K562 (cell line): ENCODE results near the gene BHMT2. TPM values are rescaled to one million over a fixed set of nuclear protein-coding genes. Genes with fewer than 3 reads are reported as not detected.
A peak's percentile ranks its signal among the peaks of the same experiment; 100 is the strongest.

Source experiments
- ATAC-seq: fragments of 200-7000 bp; cut with Tn5 transposase; 3 replicates; pipeline ENCODE4 v1.9.1; 2020; ENCODE audit warnings: moderate library complexity
- BruUV-seq: library from RNA; stranded (reverse); fragments of 400-500 nt; replicated peaks from 2 replicates; lab custom pipeline; 2021; lab: Mats Ljungman, UMichigan
- CTCF ChIA-PET: fragments of 300-600 bp; formaldehyde crosslinking; extraction: SDS; loops from one replicate; lab custom pipeline; 2021; ENCODE audit warnings: low intra/inter-chr PET ratio; lab: Yijun Ruan, JAX
- POLR2A ChIA-PET: fragments of 300-600, 350-650 bp; sonication (Branson Sonifier 250); formaldehyde crosslinking; extraction: SDS; loops from one replicate; lab custom pipeline; 2021; ENCODE audit warnings: antibody characterized with exemption, inconsistent platforms; lab: Yijun Ruan, JAX
- DNase-seq, 4 experiments: peaks; one replicate each; pipeline versions ENCODE4 v3.0.0 to v3.0.0-alpha.2; 2011 to 2018; ENCODE audit warnings: low spot score in 3 of 4, mixed read lengths in 3 of 4; ENCODE audit errors: extremely low read depth in 1 of 4
- FAIRE-seq: peaks from 2 replicates; lab custom pipeline; 2011; peaks lifted over from hg19 to GRCh38; lab: Jason Lieb, UNC
- H2AFZ ChIP-seq: 2 replicates; pipeline ENCODE4 v1.6.0; 2011; ENCODE audit warnings: low read depth, low read length, control low read depth, inconsistent platforms
- H3K27ac ChIP-seq: fragments of 200-600 bp; 3 replicates; pipeline ENCODE4 v1.8.0; 2011; ENCODE audit warnings: low read depth, mild to moderate bottlenecking, control low read depth, inconsistent platforms, low read length, moderate library complexity, mixed read lengths; ENCODE audit errors: extremely low read depth
- H3K27me3 ChIP-seq, 2 experiments: fragments of 300-600 bp in 1 of 2; 2 replicates in 1 of 2; 3 replicates in 1 of 2; pipeline versions ENCODE4 v1.6.0 to v1.8.0; 2011; ENCODE audit warnings: inconsistent platforms in 2 of 2, low read length in 2 of 2, mild to moderate bottlenecking in 1 of 2, mixed read lengths in 1 of 2, moderate library complexity in 1 of 2; ENCODE audit not compliant: control insufficient read depth in 2 of 2, insufficient read depth in 2 of 2
- H3K36me3 ChIP-seq: fragments of 300-600 bp; 3 replicates; pipeline ENCODE4 v1.8.0; 2011; ENCODE audit warnings: mild to moderate bottlenecking, low read length, inconsistent platforms; ENCODE audit not compliant: control insufficient read depth, insufficient read depth
- H3K4me1 ChIP-seq, 2 experiments: fragments of 200-600 bp in 1 of 2; replicated peaks in 1 of 2; 2 replicates in 1 of 2; 3 replicates in 1 of 2; pipeline versions ENCODE4 v1.5.1 to v1.8.0; 2011; ENCODE audit warnings: inconsistent platforms in 2 of 2, low read length in 2 of 2, mild to moderate bottlenecking in 1 of 2, mixed read lengths in 1 of 2, moderate library complexity in 1 of 2; ENCODE audit not compliant: control insufficient read depth in 2 of 2, insufficient read depth in 2 of 2
- H3K4me2 ChIP-seq: 2 replicates; pipeline ENCODE4 v1.6.1; 2011; ENCODE audit warnings: low read length, control low read depth, inconsistent platforms, mixed read lengths; ENCODE audit not compliant: insufficient read depth
- H3K4me3 ChIP-seq: fragments of 200-600 bp; sonication (generic), shearing (Covaris generic); 2 replicates; pipeline ENCODE4 v1.5.1; 2016; ENCODE audit warnings: control low read depth, inconsistent platforms
- H3K79me2 ChIP-seq: fragments of 200-600 bp; 3 replicates; pipeline ENCODE4 v1.8.0; 2011; ENCODE audit warnings: low read length, inconsistent platforms; ENCODE audit not compliant: control insufficient read depth, insufficient read depth
- H3K9ac ChIP-seq, 2 experiments: 2 replicates each; pipeline versions ENCODE4 v1.6.0 to v1.6.1; 2011; ENCODE audit warnings: low read depth in 2 of 2, low read length in 2 of 2, control low read depth in 1 of 2, inconsistent platforms in 1 of 2, mild to moderate bottlenecking in 1 of 2, mixed read lengths in 1 of 2; ENCODE audit not compliant: insufficient read depth in 1 of 2
- H3K9me1 ChIP-seq: one replicate; pipeline ENCODE4 v1.6.0; 2011; ENCODE audit warnings: inconsistent platforms, mild to moderate bottlenecking, low read length, moderate library complexity; ENCODE audit not compliant: control insufficient read depth, insufficient read depth
- H3K9me3 ChIP-seq: replicated peaks from 2 replicates; pipeline ENCODE4 v1.5.1; 2011; ENCODE audit warnings: low read depth, low read length, inconsistent platforms; ENCODE audit not compliant: control insufficient read depth, insufficient read depth
- H4K20me1 ChIP-seq: replicated peaks from 2 replicates; pipeline ENCODE4 v1.6.1; 2011; ENCODE audit warnings: low read length, inconsistent platforms, mixed read lengths; ENCODE audit not compliant: control insufficient read depth, insufficient read depth
- PTRF ChIP-seq: fragments of 450-650 bp; IDR thresholded peaks from 2 replicates; pipeline ENCODE4 v1.6.1; 2016; ENCODE audit warnings: mild to moderate bottlenecking, missing genetic modification characterization, missing compliant biosample characterization
- SAFB ChIP-seq: fragments of 200-400 bp; formaldehyde crosslinking; IDR thresholded peaks from 2 replicates; pipeline ENCODE4 v1.6.1; 2017; ENCODE audit warnings: low read depth, low read length, borderline replicate concordance
- U2AF2 ChIP-seq: fragments of 200-400 bp; formaldehyde crosslinking; optimal IDR thresholded peaks from 2 replicates; pipeline ENCODE3; 2017; ENCODE audit warnings: low read depth, mild to moderate bottlenecking, low read length
- ZNF316 ChIP-seq: fragments of 450-650 bp; IDR thresholded peaks from 2 replicates; pipeline ENCODE4 v1.6.1; 2016
- ZNF444 ChIP-seq: fragments of 250-450 bp; sonication (Bioruptor Pico); IDR thresholded peaks from 2 replicates; pipeline ENCODE4 v1.4.0; 2020; ENCODE audit warnings: mild to moderate bottlenecking, moderate library complexity
- WGBS: fragments of 100-300 bp; shearing (Covaris generic); methylation state at CpG from one replicate; pipeline ENCODE4 v1.1.6; 2016; ENCODE audit warnings: low coverage, mixed read lengths; ENCODE audit not compliant: insufficient coverage; ENCODE audit errors: missing lambda C conversion rate; 5-methylcytosine and 5-hydroxymethylcytosine counted together
- in situ Hi-C: fragments of 300-500 bp; cut with MboI; formaldehyde crosslinking; loops from 4 replicates; pipeline ENCODE4 v1.15.0; 2018; ENCODE audit warnings: inconsistent platforms, mixed read lengths
- intact Hi-C: fragments of 100-400 bp; cut with micrococcal nuclease; formaldehyde crosslinking; loops from 2 replicates; pipeline ENCODE4 v1.14.2; 2022
- polyA plus RNA-seq, 8 experiments: library from polyadenylated mRNA; depleted of rRNA in 4 of 8; stranded (reverse) in 5 of 8; unstranded in 3 of 8; fragments of >200 nt; fragmentation: Nextera tagmentation in 2 of 8; fragmentation: Illumina TruSeq in 1 of 8; extraction: Ambion mirVana in 2 of 8; extraction: Trizol in 1 of 8; gene quantifications; 2 replicates each; pipeline versions ENCODE4 v1.2.1 to v1.2.3, GENCODE V29; 2011 to 2014; ENCODE audit warnings: inconsistent platforms in 1 of 8, missing spikeins in 1 of 8
- total RNA-seq, 7 experiments: library from RNA; depleted of rRNA in 6 of 7; stranded (reverse); fragments of >200 nt in 6 of 7; fragmentation: Illumina TruSeq in 2 of 7; extraction: Trizol in 2 of 7; gene quantifications; 2 replicates each; pipeline versions ENCODE4 v1.2.1 to v1.2.3, GENCODE V29; 2011 to 2021; ENCODE audit warnings: low replicate concordance in 1 of 7
- TF ChIP-seq, protein P1 (sequence below), 2 experiments: fragments of 450-650 bp in 1 of 2; sonication (generic) in 1 of 2; formaldehyde crosslinking; conservative IDR thresholded peaks; 2 replicates each; pipeline versions ENCODE4 v1.4.0 to v1.8.1; 2020 to 2022; ENCODE audit warnings: mild to moderate bottlenecking in 1 of 2, missing genetic modification reagents in 1 of 2

BHMT2 gene
- total and polyA plus RNA-seq, 9 of the 15 experiments (the other 6 are each of a cell fraction or from before 2014, with no cell fraction given), result not detected

DNA sequence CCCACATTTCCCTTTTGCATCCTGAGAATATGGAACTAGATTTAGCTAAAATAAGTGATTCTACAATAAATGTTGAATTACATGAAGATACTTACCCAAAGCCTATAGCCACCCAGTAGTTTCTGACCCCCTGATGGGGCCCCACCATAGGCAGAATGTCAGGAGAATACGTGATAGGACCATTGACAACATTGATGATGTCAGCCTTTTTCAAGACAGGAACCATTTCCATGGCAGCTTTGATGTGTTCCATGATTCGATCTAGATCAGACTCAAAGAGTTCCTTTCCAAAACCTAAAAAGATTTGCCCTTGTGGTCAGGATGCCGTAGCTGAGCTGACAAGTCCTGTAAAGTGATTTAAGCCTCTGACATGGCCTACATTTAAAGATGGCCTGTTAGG is 27.4 kb upstream of the BHMT2 start:
- no peak for FAIRE-seq
- no peak for ATAC-seq
- ChIA-PET POLR2A (no interaction called here), CTCF (no interaction called here)
- intact Hi-C loops, result no loop called here
- no peak overlapping the region for H2AFZ ChIP-seq
- no peaks in the 10 kb centered on the region for H3K9me1 ChIP-seq
- no peaks in the 10 kb centered on the region for H3K36me3 ChIP-seq
- in situ Hi-C loops, result loop anchor here (25.0 kb wide), 1 partner anchor 820 kb away; no protein-coding TSS in a partner anchor
- no peaks in the 10 kb centered on the region for H4K20me1 ChIP-seq
- no TSS peak for BruUV-seq
- H3K4me2 ChIP-seq, result no peak overlapping the region
- H3K4me1 ChIP-seq, result no peaks in the 10 kb centered on the region
- DNase-seq, result no peak
- H3K9me3 ChIP-seq, result no peaks in the 10 kb centered on the region
- peak; percentile 24; the same call in 1 of the 2 replicates for TF ChIP-seq ZNF316
- no peak for TF ChIP-seq PTRF (tag)
- H3K27me3 ChIP-seq, result peaks cover 16 to 17% of the 10 kb centered on the region in 2 experiments; a peak in 4 of 5 replicates
- H3K9ac ChIP-seq, result no peak overlapping the region
- H3K27ac ChIP-seq, result no peak overlapping the region
- no peaks in the 10 kb centered on the region for H3K79me2 ChIP-seq
- WGBS, result 0% methylated on average over 3 of the region's 3 CpGs
- H3K4me3 ChIP-seq, result no peak overlapping the region

DNA sequence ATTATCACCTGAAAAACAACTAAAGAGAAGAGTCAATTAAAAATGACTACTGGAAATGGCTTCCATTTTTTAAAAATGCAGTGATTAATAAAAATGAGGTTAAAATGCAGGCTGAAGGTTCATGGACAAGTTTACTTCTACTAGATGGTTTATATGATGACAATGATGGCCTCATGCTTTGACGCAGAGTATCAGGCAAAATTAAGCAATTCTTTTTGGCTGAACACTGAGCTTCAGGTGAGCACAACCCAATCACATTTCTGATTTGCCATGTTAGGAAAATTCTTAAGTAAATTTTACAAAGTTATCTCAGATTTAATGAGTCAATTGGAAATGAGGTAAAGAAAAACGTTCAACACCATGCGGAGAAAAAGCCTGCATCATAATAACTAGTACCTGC is 22.4 kb upstream of the BHMT2 start:
- TF ChIP-seq, protein P1, sequence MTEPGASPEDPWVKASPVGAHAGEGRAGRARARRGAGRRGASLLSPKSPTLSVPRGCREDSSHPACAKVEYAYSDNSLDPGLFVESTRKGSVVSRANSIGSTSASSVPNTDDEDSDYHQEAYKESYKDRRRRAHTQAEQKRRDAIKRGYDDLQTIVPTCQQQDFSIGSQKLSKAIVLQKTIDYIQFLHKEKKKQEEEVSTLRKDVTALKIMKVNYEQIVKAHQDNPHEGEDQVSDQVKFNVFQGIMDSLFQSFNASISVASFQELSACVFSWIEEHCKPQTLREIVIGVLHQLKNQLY (CRISPR knock-in tag; conservative IDR thresholded peaks at IDR 0.05), result no peak
- no peak for TF ChIP-seq U2AF2
- TF ChIP-seq ZNF444 (CRISPR knock-in tag), result no peak
- TF ChIP-seq SAFB, result no peak
- FAIRE-seq (no peak), ATAC-seq (no peak), DNase-seq (no peak)
- intact Hi-C loops, result no loop called here
- 3% methylated on average over 3 of the region's 3 CpGs for WGBS
- in situ Hi-C loops, result loop anchor here (25.0 kb wide), 1 partner anchor 815 kb away; no protein-coding TSS in a partner anchor
- H2AFZ ChIP-seq, result no peak overlapping the region
- H3K27me3 ChIP-seq, result peaks cover 16 to 17% of the 10 kb centered on the region in 2 experiments; a peak in 4 of 5 replicates
- no peaks in the 10 kb centered on the region for H3K4me1 ChIP-seq
- ChIA-PET CTCF (no interaction called here), POLR2A (interaction anchor here (1.1 kb wide), 1 partner anchor 27 kb away, joined by 3 read pairs; no protein-coding TSS in a partner anchor)
- no peaks in the 10 kb centered on the region for H3K79me2 ChIP-seq
- H3K4me3 ChIP-seq, result no peak overlapping the region
- no peaks in the 10 kb centered on the region for H3K9me1 ChIP-seq
- no peak overlapping the region for H3K9ac ChIP-seq
- BruUV-seq, result no TSS peak
- no peak overlapping the region for H3K4me2 ChIP-seq
- H4K20me1 ChIP-seq, result no peaks in the 10 kb centered on the region
- no peaks in the 10 kb centered on the region for H3K36me3 ChIP-seq
- no peak overlapping the region for H3K27ac ChIP-seq
- H3K9me3 ChIP-seq, result no peaks in the 10 kb centered on the region
